Germinal center (tissue), 1 donor: ENCODE results near the gene SYPL2.

Experiments
- DNase-seq: peaks from one replicate; pipeline ENCODE4 v3.0.0; 2012; ENCODE audit warnings: mixed read lengths, low spot score

The SYPL2 gene

GRCh38 chr1:109516872-109517271 lies 50.5 kb downstream of the SYPL2 start:
- DNase-seq: no peak

GRCh38 chr1:109517337-109517736 lies 51.0 kb downstream of the SYPL2 start:
- DNase-seq: no peak

GRCh38 chr1:109521002-109521951 lies 54.9 kb downstream of the SYPL2 start:
- no peak for DNase-seq

GRCh38 chr1:109522026-109522425 lies 55.7 kb downstream of the SYPL2 start:
- DNase-seq: no peak

- no peak for DNase-seq
These were observed 57.4 kb downstream of the SYPL2 start for GRCh38 chr1:109523706-109524105.

DNA sequence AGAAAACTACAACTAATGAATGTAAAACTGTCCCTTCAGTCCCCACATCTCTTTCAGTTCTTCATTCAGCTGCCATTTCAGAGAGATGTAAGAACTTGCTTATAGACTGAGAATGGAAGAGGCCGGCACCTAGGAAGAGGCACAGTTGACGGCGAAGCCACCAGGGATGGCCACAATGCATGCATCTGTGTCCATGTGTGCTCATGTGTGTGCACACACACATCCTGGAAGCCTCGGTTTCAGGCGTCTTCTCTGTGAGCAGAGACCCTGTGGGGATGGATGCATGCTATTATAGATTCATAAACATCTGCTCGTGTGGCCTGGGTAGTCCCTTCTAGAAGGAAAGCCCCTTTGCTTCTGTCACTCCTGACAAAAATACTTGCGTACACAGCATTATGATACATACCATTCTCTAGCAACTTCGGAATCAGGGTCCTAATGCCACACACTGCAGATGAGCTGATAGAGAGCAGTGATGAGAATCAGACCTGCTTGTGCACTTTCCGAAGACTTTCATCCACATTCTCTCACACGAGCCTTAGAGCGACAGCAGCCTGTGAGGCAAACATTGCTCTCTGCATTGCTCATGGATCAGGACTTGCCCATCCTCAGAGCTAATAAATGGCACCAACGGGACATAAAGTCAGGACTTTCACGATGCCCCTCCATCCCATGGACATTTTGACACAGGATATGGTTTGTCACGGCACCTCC lies 60.9 kb downstream of the SYPL2 start:
- no peak for DNase-seq

DNA sequence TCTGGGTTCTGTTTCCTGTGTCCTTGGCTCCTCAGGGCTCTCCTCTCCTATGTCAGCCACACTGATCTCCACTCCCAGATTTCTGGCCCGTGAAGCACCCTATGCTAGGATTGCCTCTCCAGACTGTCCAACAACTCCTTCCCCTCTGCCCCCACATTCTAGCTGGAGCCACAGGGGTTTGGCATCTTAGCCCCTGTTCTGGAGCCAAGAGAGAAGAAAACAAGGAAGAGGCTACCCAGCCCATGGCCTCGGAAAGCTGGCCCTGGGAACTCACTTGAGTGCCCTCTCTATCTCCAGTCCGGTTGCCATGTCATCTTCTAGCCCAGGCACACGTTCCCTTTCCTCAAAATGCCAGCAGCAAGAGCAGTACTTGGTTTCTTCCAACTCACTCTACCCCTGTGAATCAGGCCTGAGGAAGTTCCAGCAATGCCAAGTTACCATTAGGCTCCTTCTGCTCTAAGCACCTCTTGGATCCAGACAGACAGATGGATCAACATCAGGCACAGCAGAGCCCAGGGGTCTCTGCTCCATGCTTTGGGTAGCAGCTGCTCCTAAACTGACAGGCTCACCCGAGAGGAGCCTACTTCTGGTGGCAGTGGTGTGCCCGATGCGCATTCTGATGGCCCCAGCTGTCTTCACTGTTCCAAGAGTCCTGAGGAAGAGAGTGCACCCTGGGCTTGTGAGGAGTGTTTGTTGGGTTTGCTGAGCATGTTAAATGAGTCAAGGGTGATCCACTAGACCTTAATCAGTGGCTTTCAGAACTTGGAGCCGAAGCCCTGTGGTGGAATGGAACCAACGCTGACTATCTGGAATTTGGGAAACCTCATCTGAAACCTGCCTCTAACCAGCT lies 61.7 kb downstream of the SYPL2 start:
- DNase-seq: no peak

DNA sequence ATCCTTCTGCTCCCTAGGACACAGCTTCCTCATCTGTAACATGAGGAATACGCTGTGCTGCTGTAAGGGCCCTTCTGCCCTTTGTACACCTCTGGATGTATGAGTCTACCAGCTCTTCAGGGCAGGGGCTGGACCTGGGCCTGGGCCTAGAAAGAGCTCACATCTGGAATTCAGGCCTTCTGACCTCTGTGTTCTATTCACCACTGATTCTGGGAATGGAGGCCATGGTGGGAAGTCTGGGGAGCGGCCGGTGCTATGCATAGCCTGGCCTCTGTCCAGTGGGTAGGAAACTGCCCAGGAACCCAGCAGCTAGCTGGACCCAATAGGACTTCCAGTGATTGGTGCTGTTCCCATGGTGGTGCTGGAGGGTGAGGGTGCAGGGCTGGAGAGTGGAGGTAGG lies 62.4 kb downstream of the SYPL2 start:
- no peak for DNase-seq

GRCh38 chr1:109529881-109530456 lies 63.6 kb downstream of the SYPL2 start:
- no peak for DNase-seq

GRCh38 chr1:109530457-109531087 lies 64.2 kb downstream of the SYPL2 start:
- DNase-seq: no peak

GRCh38 chr1:109531380-109531779 lies 65.0 kb downstream of the SYPL2 start:
- no peak for DNase-seq
